ENCODE data around the gene ALK.

Gene ALK

GRCh38 chr2:29573147-29573546 lies 348.2 kb downstream of the ALK start:
- DNase-seq, result no peak

- no peak for DNase-seq
Measured at GRCh38 chr2:29570539-29570938, 350.8 kb downstream of the ALK start.

- DNase-seq, result no peak
Measured at GRCh38 chr2:29567906-29568520, 353.4 kb downstream of the ALK start.

- DNase-seq, result no peak
Measured at GRCh38 chr2:29563697-29564096, 357.7 kb downstream of the ALK start.

GRCh38 chr2:29562896-29563295 lies 358.5 kb downstream of the ALK start:
- DNase-seq, result no peak

GRCh38 chr2:29562319-29562718 lies 359.1 kb downstream of the ALK start:
- DNase-seq, result peak in 1 of 2 experiments; percentile 9

- DNase-seq, result no peak
Measured at GRCh38 chr2:29561628-29562027, 359.8 kb downstream of the ALK start.

- DNase-seq, result no peak
Measured at GRCh38 chr2:29561181-29561580, 360.2 kb downstream of the ALK start.

- DNase-seq, result no peak
Measured at GRCh38 chr2:29560566-29560965, 360.8 kb downstream of the ALK start.

GRCh38 chr2:29560030-29560429 lies 361.4 kb downstream of the ALK start:
- no peak for DNase-seq

- no peak for DNase-seq
Measured at GRCh38 chr2:29559578-29559977, 361.8 kb downstream of the ALK start.

GRCh38 chr2:29558097-29558496 lies 363.3 kb downstream of the ALK start:
- DNase-seq, result no peak

GRCh38 chr2:29557268-29557667 lies 364.1 kb downstream of the ALK start:
- no peak for DNase-seq

- DNase-seq, result no peak
Measured at GRCh38 chr2:29549069-29549380, 372.4 kb downstream of the ALK start.

GRCh38 chr2:29544917-29545316 lies 376.5 kb downstream of the ALK start:
- DNase-seq, result no peak

GRCh38 chr2:29544031-29544430 lies 377.4 kb downstream of the ALK start:
- DNase-seq, result no peak

GRCh38 chr2:29535188-29535587 lies 386.2 kb downstream of the ALK start:
- no peak for DNase-seq

GRCh38 chr2:29532436-29532835 lies 388.9 kb downstream of the ALK start:
- no peak for DNase-seq

GRCh38 chr2:29531626-29532025 lies 389.8 kb downstream of the ALK start:
- DNase-seq, result no peak

- DNase-seq, result no peak
Measured at GRCh38 chr2:29530281-29530680, 391.1 kb downstream of the ALK start.

GRCh38 chr2:29528891-29529520 lies 392.4 kb downstream of the ALK start:
- DNase-seq, result peak; percentile 80 to 90

- DNase-seq, result peak in 1 of 2 experiments; percentile 39
Measured at GRCh38 chr2:29528371-29528770, 393.0 kb downstream of the ALK start.

- DNase-seq, result peak in 1 of 2 experiments; percentile 27
Measured at GRCh38 chr2:29527947-29528346, 393.4 kb downstream of the ALK start.

GRCh38 chr2:29526587-29527586 lies 394.5 kb downstream of the ALK start:
- no peak for DNase-seq

Data from NCI-H524 (cell line).